PFSK-1 (cell line): ENCODE measurements around the gene DNAH17.

Experiments used
- FOXP2 ChIP-seq: optimal IDR thresholded peaks from 2 replicates; pipeline ENCODE3; 2011; ENCODE audit warnings: borderline replicate concordance, control low read depth, inconsistent platforms; ENCODE audit not compliant: insufficient read depth; ENCODE audit errors: extremely low read length, extremely low read depth
- POLR2AphosphoS5 ChIP-seq: IDR thresholded peaks from 2 replicates; pipeline ENCODE4 v1.6.1; 2012; ENCODE audit warnings: low read depth, mild to moderate bottlenecking, control low read depth, low read length, moderate library complexity
- SIN3A ChIP-seq: IDR thresholded peaks from 2 replicates; pipeline ENCODE4 v1.6.1; 2012; ENCODE audit warnings: mild to moderate bottlenecking, low read length, moderate library complexity, borderline replicate concordance; ENCODE audit not compliant: insufficient read depth
- TAF1 ChIP-seq: IDR thresholded peaks from 2 replicates; pipeline ENCODE4 v1.6.1; 2012; ENCODE audit warnings: low read length, control low read depth, borderline replicate concordance; ENCODE audit not compliant: insufficient read depth
- TF ChIP-seq, protein P1 (sequence below), 2 experiments: IDR thresholded peaks; 2 replicates each; pipeline versions ENCODE4 v1.6.1 to v1.8.0; 2011 to 2012; ENCODE audit warnings: low read depth in 2 of 2, low read length in 2 of 2, control low read depth in 1 of 2, inconsistent platforms in 1 of 2, mild to moderate bottlenecking in 1 of 2, moderate library complexity in 1 of 2; ENCODE audit not compliant: insufficient read depth in 1 of 2

DNA sequence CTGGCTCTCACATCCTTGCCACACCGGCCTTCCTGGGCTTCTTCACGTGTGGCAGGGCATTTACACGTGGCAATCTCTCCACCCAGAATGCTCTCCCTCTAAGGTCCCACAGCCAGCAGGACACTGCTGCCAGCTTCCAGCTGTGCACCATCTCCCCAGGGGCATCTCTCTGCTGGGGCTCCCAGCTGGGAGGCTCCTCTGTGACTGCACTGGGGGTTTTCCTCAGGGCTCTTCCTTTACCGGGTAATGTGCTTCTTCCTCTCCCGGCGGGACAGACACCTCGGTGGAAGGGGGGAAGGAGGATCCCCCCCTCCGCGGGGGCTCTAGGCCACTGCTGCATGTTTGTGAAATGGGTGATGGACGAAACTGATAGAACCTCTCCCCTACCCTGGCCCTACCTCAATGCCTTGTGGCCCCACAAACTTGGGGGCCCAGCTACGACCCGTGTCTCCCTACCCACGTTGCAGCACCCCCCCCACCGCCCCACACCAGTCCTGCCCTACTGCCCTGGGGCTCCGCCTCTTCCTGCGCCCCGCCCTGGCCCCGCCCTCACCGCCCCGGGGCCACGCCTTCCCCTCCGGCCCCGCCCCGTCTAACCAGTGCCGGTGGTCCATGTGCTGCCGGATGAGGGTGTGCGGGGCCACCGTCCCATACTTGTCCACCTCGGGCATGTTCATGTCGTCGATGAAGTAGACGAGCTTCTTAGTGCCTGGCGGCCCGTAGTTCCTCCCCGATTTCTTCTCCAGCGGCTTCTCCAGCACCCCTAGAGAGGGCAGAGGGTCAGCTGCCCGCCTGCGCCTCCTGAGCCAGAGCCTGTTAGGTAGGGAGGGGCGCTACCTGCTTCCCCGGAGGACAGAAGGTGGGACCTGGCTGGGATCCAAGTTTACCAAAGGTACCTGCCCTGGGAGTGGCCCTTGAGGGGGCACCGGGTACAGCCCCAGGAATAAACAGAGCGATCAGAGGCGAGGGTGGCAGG is 92.6 kb downstream of the DNAH17 start:
- TF ChIP-seq TAF1 (no peak), POLR2AphosphoS5 (no peak), SIN3A (no peak), FOXP2 (no peak)
- TF ChIP-seq, protein P1, sequence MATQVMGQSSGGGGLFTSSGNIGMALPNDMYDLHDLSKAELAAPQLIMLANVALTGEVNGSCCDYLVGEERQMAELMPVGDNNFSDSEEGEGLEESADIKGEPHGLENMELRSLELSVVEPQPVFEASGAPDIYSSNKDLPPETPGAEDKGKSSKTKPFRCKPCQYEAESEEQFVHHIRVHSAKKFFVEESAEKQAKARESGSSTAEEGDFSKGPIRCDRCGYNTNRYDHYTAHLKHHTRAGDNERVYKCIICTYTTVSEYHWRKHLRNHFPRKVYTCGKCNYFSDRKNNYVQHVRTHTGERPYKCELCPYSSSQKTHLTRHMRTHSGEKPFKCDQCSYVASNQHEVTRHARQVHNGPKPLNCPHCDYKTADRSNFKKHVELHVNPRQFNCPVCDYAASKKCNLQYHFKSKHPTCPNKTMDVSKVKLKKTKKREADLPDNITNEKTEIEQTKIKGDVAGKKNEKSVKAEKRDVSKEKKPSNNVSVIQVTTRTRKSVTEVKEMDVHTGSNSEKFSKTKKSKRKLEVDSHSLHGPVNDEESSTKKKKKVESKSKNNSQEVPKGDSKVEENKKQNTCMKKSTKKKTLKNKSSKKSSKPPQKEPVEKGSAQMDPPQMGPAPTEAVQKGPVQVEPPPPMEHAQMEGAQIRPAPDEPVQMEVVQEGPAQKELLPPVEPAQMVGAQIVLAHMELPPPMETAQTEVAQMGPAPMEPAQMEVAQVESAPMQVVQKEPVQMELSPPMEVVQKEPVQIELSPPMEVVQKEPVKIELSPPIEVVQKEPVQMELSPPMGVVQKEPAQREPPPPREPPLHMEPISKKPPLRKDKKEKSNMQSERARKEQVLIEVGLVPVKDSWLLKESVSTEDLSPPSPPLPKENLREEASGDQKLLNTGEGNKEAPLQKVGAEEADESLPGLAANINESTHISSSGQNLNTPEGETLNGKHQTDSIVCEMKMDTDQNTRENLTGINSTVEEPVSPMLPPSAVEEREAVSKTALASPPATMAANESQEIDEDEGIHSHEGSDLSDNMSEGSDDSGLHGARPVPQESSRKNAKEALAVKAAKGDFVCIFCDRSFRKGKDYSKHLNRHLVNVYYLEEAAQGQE (IDR thresholded peaks at IDR 0.05; ENCODE audit: insufficient read depth in 1 of 2, low read depth in 2 of 2, low read length in 2 of 2) = no peak
